Skeletal muscle satellite cell (primary cell): ENCODE data around the gene OSM. TPM values are rescaled to one million over a fixed set of nuclear protein-coding genes. Genes with fewer than 3 reads are reported as not detected.

Source experiments
- H3K27me3 ChIP-seq: 2 replicates; pipeline ENCODE4 v1.7.0; 2013; ENCODE audit warnings: low read length; ENCODE audit not compliant: control insufficient read depth, insufficient read depth
- H3K36me3 ChIP-seq: 2 replicates; pipeline ENCODE4 v1.7.0; 2013; ENCODE audit warnings: mild to moderate bottlenecking, control low read depth, low read length; ENCODE audit not compliant: insufficient read depth
- H3K4me1 ChIP-seq: 2 replicates; pipeline ENCODE4 v1.7.0; 2013; ENCODE audit warnings: low read length; ENCODE audit not compliant: control insufficient read depth, insufficient read depth
- H3K4me2 ChIP-seq: 2 replicates; pipeline ENCODE4 v1.7.0; 2013; ENCODE audit warnings: mild to moderate bottlenecking, low read length
- H3K4me3 ChIP-seq: 2 replicates; pipeline ENCODE4 v1.7.0; 2013; ENCODE audit warnings: low read length
- H3K9ac ChIP-seq: 2 replicates; pipeline ENCODE4 v1.7.0; 2013; ENCODE audit warnings: mild to moderate bottlenecking, low read depth, low read length, moderate library complexity
- H3K9me3 ChIP-seq: replicated peaks from 2 replicates; pipeline ENCODE4 v1.7.0; 2013; ENCODE audit warnings: mild to moderate bottlenecking, control low read depth, low read length
- total RNA-seq: library from RNA; depleted of rRNA; stranded (reverse); fragments of >200 nt; gene quantifications from 2 replicates; pipeline ENCODE4 v1.2.3, GENCODE V29; 2012; rRNA removed

Gene OSM
- not detected in 2 replicates for total RNA-seq

DNA sequence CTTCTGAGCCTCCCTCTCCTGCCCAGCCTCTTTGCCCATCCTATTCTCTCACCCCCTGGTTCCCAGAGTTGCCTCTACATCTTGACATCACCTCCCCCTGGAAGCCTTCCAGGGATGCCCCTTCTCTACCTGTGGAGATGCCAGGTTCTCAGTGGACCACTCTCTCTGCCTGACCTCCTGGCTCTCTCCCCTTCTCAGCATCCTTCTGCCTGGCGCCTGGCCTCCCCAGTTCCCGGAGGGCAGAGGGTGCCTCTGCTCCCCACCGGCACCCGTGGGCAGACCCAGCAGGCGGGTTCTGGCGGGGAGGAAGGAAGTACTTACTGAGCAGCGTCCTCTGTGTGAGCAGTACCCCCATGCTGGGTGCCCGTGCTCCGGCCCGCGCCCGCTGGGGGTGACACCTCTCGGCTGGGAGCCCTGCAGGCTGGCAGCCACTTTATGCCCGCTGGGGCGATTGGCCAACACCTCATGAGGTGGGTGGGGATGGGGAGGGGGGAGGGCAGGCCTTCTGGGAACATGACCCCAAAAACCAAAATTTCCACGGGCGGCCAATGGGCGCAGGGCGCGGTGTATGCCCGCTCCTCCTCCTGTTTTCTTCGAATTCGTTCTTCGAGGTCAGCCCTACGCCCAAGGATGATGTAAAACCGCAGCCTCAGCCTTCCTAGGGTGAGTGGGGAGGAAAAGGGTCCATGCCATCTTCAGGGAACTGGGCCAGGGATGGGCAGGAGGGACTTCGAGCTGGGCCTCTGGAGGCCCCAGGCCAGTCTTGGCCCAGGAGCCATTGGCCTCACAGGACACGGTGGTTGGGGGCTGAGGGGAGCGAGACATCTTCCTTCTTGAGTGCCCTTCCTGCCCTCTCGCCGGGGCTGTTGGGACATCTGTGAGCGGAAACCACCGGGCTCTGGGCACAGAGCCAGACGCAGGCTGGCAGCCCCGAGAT is at the start of gene OSM:
Gene OSM (minus strand): TSS at position 407 of the 937 bp plus-strand sequence. CDS start 52 bp downstream, at position 355.
- Histone ChIP-seq H3K4me1 (peaks cover 6% of the 10 kb centered on the region), H3K4me3 (no peak within 1 kb of the TSS), H3K36me3 (no peaks in the 10 kb centered on the region), H3K27me3 (no peaks in the 10 kb centered on the region), H3K9ac (no peak within 1 kb of the TSS), H3K9me3 (no peaks in the 10 kb centered on the region), H3K4me2 (no peak within 1 kb of the TSS)

- Histone ChIP-seq H3K9me3 (no peaks in the 10 kb centered on the region), H3K4me1 (peaks cover 17% of the 10 kb centered on the region), H3K4me3 (no peak overlapping the region), H3K4me2 (no peak overlapping the region), H3K36me3 (peaks cover 18% of the 10 kb centered on the region), H3K27me3 (no peaks in the 10 kb centered on the region), H3K9ac (no peak overlapping the region)
Measured at GRCh38 chr22:30315962-30316576, 49.4 kb upstream of the OSM start.

GRCh38 chr22:30314915-30315314 is 48.3 kb upstream of the OSM start:
- Histone ChIP-seq H3K9me3 (no peaks in the 10 kb centered on the region), H3K4me2 (no peak overlapping the region), H3K36me3 (peaks cover 8% of the 10 kb centered on the region), H3K27me3 (no peaks in the 10 kb centered on the region), H3K4me3 (no peak overlapping the region), H3K4me1 (peaks cover 26% of the 10 kb centered on the region), H3K9ac (no peak overlapping the region)

- H3K9ac ChIP-seq: no peak overlapping the region
- H3K4me2 ChIP-seq: no peak overlapping the region
- H3K4me3 ChIP-seq: no peak overlapping the region
- no peaks in the 10 kb centered on the region for H3K9me3 ChIP-seq
- H3K4me1 ChIP-seq: peaks cover 26% of the 10 kb centered on the region
- no peaks in the 10 kb centered on the region for H3K36me3 ChIP-seq
- H3K27me3 ChIP-seq: no peaks in the 10 kb centered on the region
Measured at GRCh38 chr22:30313527-30314363, 47.1 kb upstream of the OSM start.

GRCh38 chr22:30312053-30312452 is 45.4 kb upstream of the OSM start:
- Histone ChIP-seq H3K4me1 (peaks cover 26% of the 10 kb centered on the region), H3K27me3 (no peaks in the 10 kb centered on the region), H3K36me3 (no peaks in the 10 kb centered on the region), H3K4me2 (peak overlapping the region; percentile 12), H3K9me3 (no peaks in the 10 kb centered on the region), H3K4me3 (no peak overlapping the region), H3K9ac (no peak overlapping the region)

- no peaks in the 10 kb centered on the region for H3K36me3 ChIP-seq
- peaks cover 26% of the 10 kb centered on the region for H3K4me1 ChIP-seq
- H3K27me3 ChIP-seq: no peaks in the 10 kb centered on the region
- no peaks in the 10 kb centered on the region for H3K9me3 ChIP-seq
- H3K4me3 ChIP-seq: no peak overlapping the region
- no peak overlapping the region for H3K9ac ChIP-seq
- H3K4me2 ChIP-seq: peak overlapping the region; percentile 12
Measured at GRCh38 chr22:30310881-30311771, 44.5 kb upstream of the OSM start.

DNA sequence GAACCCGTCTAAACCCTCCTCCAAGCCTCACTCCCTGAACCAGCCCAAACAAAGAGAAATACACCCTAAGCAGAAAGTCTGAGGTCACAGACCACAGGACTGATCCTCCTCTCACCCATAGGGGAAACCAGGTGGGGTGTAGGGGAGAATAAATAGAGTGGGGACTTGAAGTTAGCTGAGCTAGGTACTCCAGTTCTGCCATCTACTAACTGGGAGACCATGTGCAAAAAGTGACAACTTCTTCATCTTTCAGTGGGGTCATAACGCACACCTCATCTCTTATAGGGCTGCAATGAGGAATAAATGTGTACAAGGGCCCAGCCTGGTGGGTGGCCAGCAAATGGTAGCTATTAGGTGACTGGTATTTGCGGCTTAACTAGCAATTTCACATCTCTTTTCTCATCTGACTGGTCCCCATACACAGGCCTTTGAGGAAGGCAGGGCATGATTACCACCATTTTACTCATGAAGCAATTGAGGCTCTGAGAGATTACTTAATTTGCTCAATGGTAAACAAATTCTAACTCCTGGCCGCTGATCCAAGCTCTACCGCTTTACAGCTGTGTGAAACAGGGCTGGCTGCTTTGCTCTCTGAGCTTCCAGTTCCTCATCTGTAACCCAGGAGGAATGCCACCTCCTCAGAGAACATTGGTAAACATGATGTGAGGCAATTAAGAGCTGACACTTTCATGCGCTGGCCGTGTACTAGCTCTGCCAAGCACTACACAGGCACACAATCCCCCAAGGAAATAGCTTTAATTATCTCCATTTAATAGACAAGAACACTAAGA is 43.5 kb upstream of the OSM start:
- Histone ChIP-seq H3K4me2 (no peak overlapping the region), H3K9me3 (no peaks in the 10 kb centered on the region), H3K9ac (no peak overlapping the region), H3K4me3 (no peak overlapping the region), H3K4me1 (peaks cover 34% of the 10 kb centered on the region), H3K27me3 (no peaks in the 10 kb centered on the region), H3K36me3 (no peaks in the 10 kb centered on the region)

DNA sequence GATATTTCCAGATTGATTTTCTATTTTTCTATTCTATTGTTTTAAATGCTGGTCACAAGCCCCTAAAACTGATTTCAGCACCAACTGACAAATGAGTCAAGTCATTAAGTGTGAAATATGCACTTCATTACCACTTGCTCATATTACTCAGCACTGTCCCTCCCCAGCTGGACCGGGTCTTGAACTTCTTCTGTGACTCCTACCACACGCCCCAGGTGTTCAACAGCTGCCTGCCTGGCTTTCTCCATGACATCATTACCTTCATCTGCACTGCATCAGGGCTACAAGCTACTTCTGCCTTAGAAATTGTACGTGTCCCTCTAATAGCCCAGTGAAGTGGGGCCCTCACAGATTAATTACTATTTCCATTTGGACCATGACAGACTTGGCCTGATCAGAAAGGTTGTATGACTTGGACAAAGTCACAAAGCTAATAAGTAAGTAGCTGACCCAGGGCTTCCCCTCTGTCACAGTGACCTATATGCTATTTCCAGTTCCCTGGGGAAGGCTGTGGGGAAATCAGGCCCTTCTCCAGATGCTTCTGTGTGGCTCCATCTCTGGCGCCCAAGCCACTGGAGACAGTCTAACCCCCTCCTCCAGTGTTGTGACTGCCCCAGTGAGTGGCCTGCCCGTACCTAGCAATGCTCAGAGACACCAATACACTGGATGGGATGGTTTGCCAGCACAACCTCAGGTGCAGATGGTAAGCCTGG is 42.0 kb upstream of the OSM start:
- Histone ChIP-seq H3K4me2 (no peak overlapping the region), H3K27me3 (no peaks in the 10 kb centered on the region), H3K9me3 (no peaks in the 10 kb centered on the region), H3K4me1 (peaks cover 45% of the 10 kb centered on the region), H3K36me3 (no peaks in the 10 kb centered on the region), H3K9ac (no peak overlapping the region), H3K4me3 (no peak overlapping the region)

DNA sequence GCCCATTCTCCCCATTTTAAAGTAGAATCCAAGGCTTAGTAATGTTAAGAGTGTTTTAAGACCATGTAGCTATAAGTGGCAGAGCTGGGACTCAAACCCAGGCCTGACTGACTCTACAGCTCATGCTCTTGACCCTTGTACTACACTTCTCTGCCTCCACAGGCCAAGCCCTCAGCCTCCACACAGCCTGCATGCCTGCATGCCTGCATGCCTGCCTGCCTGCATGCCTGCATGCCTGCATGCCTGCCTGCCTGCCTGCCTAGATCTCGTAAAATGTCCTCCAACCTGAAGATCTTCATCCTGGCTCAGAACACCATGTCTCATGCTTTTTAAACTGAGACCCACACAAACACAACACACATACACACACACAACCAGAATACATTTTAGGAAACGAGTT is 41.4 kb upstream of the OSM start:
- no peaks in the 10 kb centered on the region for H3K9me3 ChIP-seq
- H3K9ac ChIP-seq: no peak overlapping the region
- H3K4me3 ChIP-seq: no peak overlapping the region
- H3K4me1 ChIP-seq: peaks cover 45% of the 10 kb centered on the region
- H3K36me3 ChIP-seq: no peaks in the 10 kb centered on the region
- no peaks in the 10 kb centered on the region for H3K27me3 ChIP-seq
- H3K4me2 ChIP-seq: no peak overlapping the region
